C4-2B (cell line): Measurements from ENCODE around the gene KRTAP10-10.

Experiments used
- H3K27ac ChIP-seq: fragments of 450-650 bp; 2 replicates; pipeline ENCODE4 v1.5.1; 2017
- CTCF ChIP-seq: fragments of 450-650 bp; conservative IDR thresholded peaks from 2 replicates; pipeline ENCODE4 v1.5.1; 2017; ENCODE audit warnings: mild to moderate bottlenecking
- ZFX ChIP-seq: fragments of 450-650 bp; IDR thresholded peaks from 2 replicates; pipeline ENCODE4 v1.6.1; 2017

Gene KRTAP10-10

DNA sequence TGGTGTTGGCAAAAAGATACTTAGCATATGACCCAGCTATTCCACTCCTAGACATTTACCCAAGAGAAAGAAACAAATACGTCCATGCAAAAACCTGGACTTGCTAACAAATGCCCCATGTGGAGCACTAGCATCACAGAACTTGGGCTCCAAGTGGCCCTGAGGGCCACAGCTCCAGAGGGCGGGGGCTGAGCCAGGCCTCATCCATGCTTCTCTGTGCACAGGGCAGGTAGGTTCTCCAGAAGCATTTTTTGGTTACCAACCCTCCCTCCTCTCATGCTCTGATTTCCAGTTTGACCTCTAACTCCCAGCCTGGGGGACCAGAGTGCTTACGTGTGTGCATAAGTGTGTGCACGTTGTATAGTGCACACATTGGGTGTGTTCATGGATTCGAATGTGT is 27.5 kb downstream of the KRTAP10-10 start:
- H3K27ac ChIP-seq: no peak overlapping the region
- TF ChIP-seq ZFX (no peak), CTCF (no peak)

- no peak within 1 kb of the TSS for H3K27ac ChIP-seq
- no peak for TF ChIP-seq CTCF
- TF ChIP-seq ZFX: no peak
These were observed 29.5 kb downstream of the KRTAP10-10 start, which contains the start of gene KRTAP12-2 for GRCh38 chr21:44666401-44667320. Gene KRTAP12-2, minus strand, starts transcription at chr21:44666927. Its CDS starts 41 bp downstream, at chr21:44666886.

DNA sequence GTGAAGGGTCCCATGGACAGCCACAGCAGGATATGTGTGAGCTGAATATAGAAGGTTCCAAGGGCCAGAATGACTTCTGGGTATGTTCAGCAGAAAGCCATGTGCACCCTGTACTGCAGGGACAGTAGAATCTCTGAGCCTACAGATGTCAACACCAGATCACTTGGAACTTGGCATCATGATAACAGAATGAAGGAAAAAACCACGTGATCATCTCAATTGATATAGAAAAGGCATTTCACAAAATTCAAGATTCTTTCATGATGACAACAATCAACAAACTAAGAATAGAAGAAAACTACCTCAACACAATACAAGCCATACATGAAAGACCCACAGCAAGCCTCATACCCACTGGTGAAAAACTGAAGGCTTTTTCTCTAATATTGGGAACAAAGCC is 30.5 kb downstream of the KRTAP10-10 start:
- TF ChIP-seq CTCF (no peak), ZFX (no peak)
- no peak overlapping the region for H3K27ac ChIP-seq

DNA sequence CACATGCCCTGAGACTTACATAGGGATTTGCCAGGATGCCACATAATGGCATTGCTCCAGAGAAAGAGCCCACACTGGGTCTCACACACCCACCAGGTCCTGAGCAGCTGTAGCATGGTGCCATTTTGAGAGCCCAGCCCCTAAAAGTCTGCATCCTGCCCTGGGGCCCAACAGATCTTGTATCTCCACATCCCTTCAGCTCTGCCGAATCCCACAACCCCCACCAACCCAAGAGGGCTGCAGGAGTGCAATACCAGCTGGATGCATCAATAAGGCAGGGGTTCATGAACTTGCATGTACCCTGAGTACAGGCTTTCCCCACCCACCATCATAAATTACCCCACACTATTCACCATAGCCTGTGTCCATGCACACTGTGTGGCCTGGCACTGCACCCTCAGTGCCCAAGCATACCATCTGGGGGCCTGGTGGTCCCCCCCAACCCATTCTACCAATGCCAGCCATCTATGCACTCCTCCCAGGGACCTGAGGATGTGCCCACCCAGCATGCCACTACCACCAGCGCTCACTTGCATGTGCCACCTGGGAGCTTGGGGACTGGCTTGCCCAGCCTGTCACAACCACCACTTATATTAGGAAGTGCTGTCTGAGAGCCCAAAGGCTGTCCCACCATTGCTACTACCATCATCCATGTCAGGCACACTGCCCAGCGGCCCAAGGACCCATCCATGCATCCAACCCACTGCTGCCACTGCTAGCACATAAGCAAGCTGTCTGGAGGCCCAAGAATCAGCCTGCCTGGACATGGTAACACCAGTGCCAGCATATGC is 33.7 kb downstream of the KRTAP10-10 start:
- TF ChIP-seq CTCF: no peak
- TF ChIP-seq ZFX: no peak
- H3K27ac ChIP-seq: no peak overlapping the region

GRCh38 chr21:44671911-44672310 is 34.8 kb downstream of the KRTAP10-10 start:
- no peak overlapping the region for H3K27ac ChIP-seq
- TF ChIP-seq ZFX (no peak), CTCF (no peak)

GRCh38 chr21:44677881-44678280 is 40.7 kb downstream of the KRTAP10-10 start:
- TF ChIP-seq ZFX: no peak
- no peak for TF ChIP-seq CTCF
- no peak overlapping the region for H3K27ac ChIP-seq

GRCh38 chr21:44681152-44681551 is 44.0 kb downstream of the KRTAP10-10 start:
- H3K27ac ChIP-seq: no peak overlapping the region
- TF ChIP-seq CTCF: no peak
